C4-2B (cell line): ENCODE results near the gene DZIP1L.

Experiments
- CTCF ChIP-seq: fragments of 450-650 bp; conservative IDR thresholded peaks from 2 replicates; pipeline ENCODE4 v1.5.1; 2017; ENCODE audit warnings: mild to moderate bottlenecking
- ZFX ChIP-seq: fragments of 450-650 bp; IDR thresholded peaks from 2 replicates; pipeline ENCODE4 v1.6.1; 2017

- no peak for TF ChIP-seq CTCF
- TF ChIP-seq ZFX = no peak
These were observed 84.6 kb downstream of the DZIP1L start for GRCh38 chr3:138030734-138031280.
